ENCODE data around the gene DSCAM.

Gene DSCAM

DNA sequence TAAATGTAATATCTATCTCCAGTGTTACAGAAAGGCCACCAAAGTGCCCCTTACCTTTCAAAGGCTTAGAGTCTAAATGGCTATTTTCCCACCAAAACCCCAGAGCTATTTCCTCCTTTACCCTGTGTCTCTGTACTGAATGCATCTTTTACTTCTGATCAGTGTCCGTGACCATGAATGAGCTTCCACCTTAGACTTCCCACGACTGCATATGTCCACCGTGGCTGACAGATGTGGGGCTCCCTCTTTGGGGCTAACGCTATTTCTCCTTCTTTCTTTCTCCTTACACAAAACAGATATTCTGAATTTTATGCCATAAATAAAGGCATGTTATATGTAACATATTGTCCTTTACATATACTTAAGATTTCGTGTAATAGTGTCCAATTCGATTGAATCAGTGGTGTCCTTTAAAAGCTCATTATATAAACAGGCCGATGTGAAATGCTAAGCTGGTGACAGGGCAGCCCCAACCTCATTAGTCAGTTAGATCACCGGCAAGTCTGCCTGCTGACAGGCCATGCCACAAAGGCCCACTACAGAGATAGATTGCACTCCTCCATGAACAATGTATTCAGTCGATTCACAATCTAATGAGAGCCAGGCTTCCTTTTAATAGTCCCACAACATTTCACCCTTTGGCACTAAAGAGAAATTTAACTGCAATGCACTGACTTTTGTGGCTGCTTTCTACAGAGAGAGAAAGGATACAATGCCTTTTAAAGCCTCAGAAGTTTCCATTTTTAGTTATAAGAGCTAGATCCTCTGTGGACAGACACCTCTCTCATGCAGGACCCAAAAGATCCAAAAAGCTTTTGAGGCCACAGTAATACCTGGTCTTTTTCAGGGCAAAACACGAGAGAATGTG lies 681.8 kb downstream of the DSCAM start:
- no peak for TF ChIP-seq CTCF (IDR thresholded peaks at IDR 0.05; ENCODE audit: low read depth, low read length, missing control alignments)
- no peak overlapping the region for H3K27ac ChIP-seq
- no peak overlapping the region for H3K4me3 ChIP-seq (ENCODE audit: low read depth, low read length)
- H3K36me3 ChIP-seq (replicated peaks), result no peaks in the 10 kb centered on the region
- in situ Hi-C loops (cut with HindIII; ENCODE audit: low pct_ligation_motif_present, low sequenced_read_pairs), result no loop called here
- H3K27me3 ChIP-seq (replicated peaks), result no peaks in the 10 kb centered on the region
- no peak for DNase-seq

- no peak for DNase-seq
- Histone ChIP-seq H3K27ac (no peak overlapping the region), H3K36me3 (replicated peaks) (no peaks in the 10 kb centered on the region), H3K27me3 (replicated peaks) (no peaks in the 10 kb centered on the region), H3K4me3 (ENCODE audit: low read depth, low read length) (no peak overlapping the region)
- in situ Hi-C loops (cut with HindIII; ENCODE audit: low pct_ligation_motif_present, low sequenced_read_pairs), result no loop called here
- TF ChIP-seq CTCF (IDR thresholded peaks at IDR 0.05; ENCODE audit: low read depth, low read length, missing control alignments), result no peak
Observed at GRCh38 chr21:40162075-40162474, 684.9 kb downstream of the DSCAM start.

GRCh38 chr21:40160911-40161310 lies 686.0 kb downstream of the DSCAM start:
- H3K27ac ChIP-seq, result no peak overlapping the region
- H3K4me3 ChIP-seq (ENCODE audit: low read depth, low read length), result no peak overlapping the region
- no peak for TF ChIP-seq CTCF (IDR thresholded peaks at IDR 0.05; ENCODE audit: low read depth, low read length, missing control alignments)
- no peak for DNase-seq
- no peaks in the 10 kb centered on the region for H3K36me3 ChIP-seq (replicated peaks)
- in situ Hi-C loops (cut with HindIII; ENCODE audit: low pct_ligation_motif_present, low sequenced_read_pairs), result no loop called here
- no peaks in the 10 kb centered on the region for H3K27me3 ChIP-seq (replicated peaks)

GRCh38 chr21:40158366-40158765 lies 688.6 kb downstream of the DSCAM start:
- in situ Hi-C loops (cut with HindIII; ENCODE audit: low pct_ligation_motif_present, low sequenced_read_pairs), result no loop called here
- H3K36me3 ChIP-seq (replicated peaks), result no peaks in the 10 kb centered on the region
- DNase-seq, result no peak
- TF ChIP-seq CTCF (IDR thresholded peaks at IDR 0.05; ENCODE audit: low read depth, low read length, missing control alignments), result no peak
- no peak overlapping the region for H3K27ac ChIP-seq
- no peaks in the 10 kb centered on the region for H3K27me3 ChIP-seq (replicated peaks)
- H3K4me3 ChIP-seq (ENCODE audit: low read depth, low read length), result no peak overlapping the region

DNA sequence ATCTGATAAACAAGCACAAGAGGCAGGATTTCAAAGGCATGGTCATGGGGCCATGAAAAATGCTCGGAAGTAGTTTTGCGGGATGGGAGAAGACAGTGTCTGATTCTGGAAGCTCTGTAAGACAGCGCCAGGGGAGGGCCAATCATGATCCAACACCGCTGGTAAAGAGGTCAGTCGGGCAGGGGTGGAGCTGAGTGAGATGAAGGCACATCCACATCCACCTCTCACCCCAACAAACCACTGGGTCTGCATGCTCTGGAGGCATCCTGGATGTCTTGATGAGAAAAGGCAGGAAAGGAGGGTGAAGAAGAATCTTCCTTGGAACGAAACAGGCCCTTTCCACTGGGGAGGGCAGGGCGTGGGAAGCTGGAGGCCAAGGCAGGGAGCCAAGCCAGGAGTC lies 691.4 kb downstream of the DSCAM start:
- no peak overlapping the region for H3K4me3 ChIP-seq (ENCODE audit: low read depth, low read length)
- H3K27ac ChIP-seq, result no peak overlapping the region
- DNase-seq, result no peak
- no peak for TF ChIP-seq CTCF (IDR thresholded peaks at IDR 0.05; ENCODE audit: low read depth, low read length, missing control alignments)
- no peaks in the 10 kb centered on the region for H3K36me3 ChIP-seq (replicated peaks)
- in situ Hi-C loops (cut with HindIII; ENCODE audit: low pct_ligation_motif_present, low sequenced_read_pairs), result no loop called here
- H3K27me3 ChIP-seq (replicated peaks), result no peaks in the 10 kb centered on the region

- in situ Hi-C loops (cut with HindIII; ENCODE audit: low pct_ligation_motif_present, low sequenced_read_pairs), result no loop called here
- TF ChIP-seq CTCF (IDR thresholded peaks at IDR 0.05; ENCODE audit: low read depth, low read length, missing control alignments), result no peak
- H3K27me3 ChIP-seq (replicated peaks), result no peaks in the 10 kb centered on the region
- no peak for DNase-seq
- H3K4me3 ChIP-seq (ENCODE audit: low read depth, low read length), result no peak overlapping the region
- no peak overlapping the region for H3K27ac ChIP-seq
- no peaks in the 10 kb centered on the region for H3K36me3 ChIP-seq (replicated peaks)
Observed at GRCh38 chr21:40153351-40153750, 693.6 kb downstream of the DSCAM start.
